GM12878 (cell line): Measurements from ENCODE around the gene SLCO3A1. TPM values are rescaled to one million over a fixed set of nuclear protein-coding genes. Genes with fewer than 3 reads are reported as not detected.

ENCODE experiments used
- ATAC-seq: fragments of 200-7000 bp; cut with Tn5 transposase; 3 replicates; pipeline ENCODE4 v1.9.1; 2020; ENCODE audit warnings: mild to moderate bottlenecking, moderate library complexity
- BruUV-seq: library from RNA; stranded (reverse); fragments of 400-500 nt; replicated peaks from 2 replicates; lab custom pipeline; 2021; lab: Mats Ljungman, UMichigan
- CTCF ChIA-PET: fragments of 300-600 bp; sonication (Branson Sonifier 250); formaldehyde crosslinking; extraction: SDS; loops from one replicate; lab custom pipeline; 2021; ENCODE audit warnings: inconsistent platforms; lab: Yijun Ruan, JAX
- POLR2A ChIA-PET: fragments of 350-600 bp; formaldehyde crosslinking; extraction: SDS; loops from one replicate; lab custom pipeline; 2021; ENCODE audit warnings: inconsistent platforms; lab: Charles Lee
- RAD21 ChIA-PET: fragments of 300-600 bp; sonication (Branson Sonifier 250); formaldehyde crosslinking; loops from one replicate; lab custom pipeline; 2023; ENCODE audit warnings: antibody characterized with exemption; ENCODE audit not compliant: unreplicated experiment; lab: Charles Lee
- SMC1A ChIA-PET: fragments of 300-600 bp; sonication (Branson Sonifier 250); formaldehyde crosslinking; loops from one replicate; lab custom pipeline; 2023; ENCODE audit not compliant: unreplicated experiment, uncharacterized antibody; lab: Charles Lee
- DNase-seq: peaks from one replicate; pipeline ENCODE4 v3.0.0-alpha.2; 2011; ENCODE audit warnings: low read depth, low spot score
- FAIRE-seq: peaks from 3 replicates; lab custom pipeline; 2011; peaks lifted over from hg19 to GRCh38; lab: Jason Lieb, UNC
- H2AFZ ChIP-seq: 2 replicates; pipeline ENCODE4 v1.6.0; 2011; ENCODE audit warnings: low read depth, low read length, control low read depth; ENCODE audit not compliant: control insufficient read depth
- H3K27ac ChIP-seq: 2 replicates; pipeline ENCODE4 v1.5.1; 2011; ENCODE audit warnings: control low read depth; ENCODE audit not compliant: control insufficient read depth, insufficient read depth
- H3K27me3 ChIP-seq, 2 experiments: replicated peaks in 1 of 2; 2 replicates each; pipeline versions ENCODE4 v1.6.0 to v1.6.1; 2011; ENCODE audit warnings: low read length in 1 of 2; ENCODE audit not compliant: control insufficient read depth in 2 of 2, insufficient read depth in 2 of 2
- H3K36me3 ChIP-seq, 2 experiments: 2 replicates each; pipeline ENCODE4 v1.5.1; 2011; ENCODE audit warnings: low read length in 1 of 2; ENCODE audit not compliant: control insufficient read depth in 2 of 2, insufficient read depth in 2 of 2
- H3K4me1 ChIP-seq: 2 replicates; pipeline ENCODE4 v1.6.1; 2011; ENCODE audit warnings: mild to moderate bottlenecking, low read length, moderate library complexity, mixed read lengths; ENCODE audit not compliant: control insufficient read depth, insufficient read depth
- H3K4me2 ChIP-seq: 2 replicates; pipeline ENCODE4 v1.6.0; 2011; ENCODE audit warnings: control low read depth; ENCODE audit not compliant: control insufficient read depth, insufficient read depth
- H3K4me3 ChIP-seq: fragments of 200-600 bp; sonication (generic); 2 replicates; pipeline ENCODE4 v1.5.1; 2016
- H3K79me2 ChIP-seq: 2 replicates; pipeline ENCODE4 v1.6.0; 2011; ENCODE audit warnings: low read length; ENCODE audit not compliant: control insufficient read depth, insufficient read depth
- H3K9ac ChIP-seq: 2 replicates; pipeline ENCODE4 v1.8.0; 2011; ENCODE audit warnings: low read length, control low read depth, mixed read lengths; ENCODE audit not compliant: control insufficient read depth, insufficient read depth
- H3K9me3 ChIP-seq: replicated peaks from 3 replicates; pipeline ENCODE4 v1.5.1; 2011; ENCODE audit warnings: mild to moderate bottlenecking, low read length; ENCODE audit not compliant: control insufficient read depth, insufficient read depth
- H4K20me1 ChIP-seq: 2 replicates; pipeline ENCODE4 v1.6.0; 2011; ENCODE audit not compliant: control insufficient read depth, insufficient read depth
- ESRRA ChIP-seq: IDR thresholded peaks from 2 replicates; pipeline ENCODE4 v1.6.1; 2012; ENCODE audit warnings: mild to moderate bottlenecking, low read length, improper control_type of control experiment
- GATAD2B ChIP-seq: fragments of 450-650 bp; conservative IDR thresholded peaks from 2 replicates; pipeline ENCODE4 v1.6.1; 2017; ENCODE audit warnings: low read depth, mild to moderate bottlenecking, moderate library complexity
- HCFC1 ChIP-seq: fragments of 150-350 bp; IDR thresholded peaks from 2 replicates; pipeline ENCODE4 v1.6.1; 2014; ENCODE audit warnings: low read length
- RUNX3 ChIP-seq: IDR thresholded peaks from 2 replicates; pipeline ENCODE4 v1.6.1; 2012; ENCODE audit warnings: low read length, inconsistent platforms
- SIN3A ChIP-seq: IDR thresholded peaks from 2 replicates; pipeline ENCODE4 v1.6.1; 2012; ENCODE audit warnings: low read depth, low read length, improper control_type of control experiment
- SMC3 ChIP-seq: IDR thresholded peaks from 2 replicates; pipeline ENCODE4 v1.6.1; 2011; ENCODE audit warnings: low read length, improper control_type of control experiment, borderline replicate concordance
- SPI1 ChIP-seq: IDR thresholded peaks from 2 replicates; pipeline ENCODE4 v1.6.1; 2011; ENCODE audit warnings: low read depth, mild to moderate bottlenecking, low read length, moderate library complexity, borderline replicate concordance; ENCODE audit not compliant: insufficient read depth
- ZNF217 ChIP-seq: fragments of 450-650 bp; IDR thresholded peaks from 2 replicates; pipeline ENCODE4 v1.6.1; 2017; ENCODE audit warnings: antibody characterized with exemption, mild to moderate bottlenecking
- WGBS: methylation state at CpG from one replicate; pipeline ENCODE4 v1.1.6; 2016; ENCODE audit warnings: low lambda C conversion rate; ENCODE audit not compliant: insufficient replicate concordance, insufficient coverage; ENCODE audit errors: missing lambda C conversion rate; 5-methylcytosine and 5-hydroxymethylcytosine counted together
- in situ Hi-C: fragments of 300-500 bp; cut with MboI; formaldehyde crosslinking; loops from 9 replicates; pipeline ENCODE4 v1.14.3; 2018; ENCODE audit warnings: mixed read lengths
- intact Hi-C: fragments of 100-400 bp; cut with micrococcal nuclease; formaldehyde crosslinking; loops from one replicate; pipeline ENCODE4 v1.14.2; 2022; ENCODE audit not compliant: unreplicated experiment
- polyA plus RNA-seq, 11 experiments: library from polyadenylated mRNA; depleted of rRNA in 4 of 11; unstranded in 6 of 11; stranded (reverse) in 5 of 11; fragments of >200 nt; fragmentation: Nextera tagmentation in 4 of 11; fragmentation: Illumina TruSeq in 1 of 11; extraction: Ambion mirVana in 4 of 11; extraction: Trizol in 1 of 11; gene quantifications; 1 replicate in 1 of 11; 2 replicates in 10 of 11; pipeline versions ENCODE4 v1.2.1 to v1.2.3, GENCODE V29; 2011 to 2016; ENCODE audit warnings: inconsistent platforms in 2 of 11, missing spikeins in 2 of 11, low read depth in 1 of 11
- total RNA-seq, 4 experiments: library from RNA; depleted of rRNA in 3 of 4; stranded (reverse); fragments of >200 nt in 3 of 4; fragmentation: Illumina TruSeq in 1 of 4; extraction: Trizol in 1 of 4; gene quantifications; 2 replicates each; pipeline versions ENCODE4 v1.2.1 to v1.2.3, GENCODE V29; 2013 to 2021
- TF ChIP-seq, protein P1 (sequence below): IDR thresholded peaks from 2 replicates; pipeline ENCODE4 v1.6.1; 2012; ENCODE audit warnings: low read depth, low read length, improper control_type of control experiment
- TF ChIP-seq, protein P2 (sequence below): fragments of 450-650 bp; IDR thresholded peaks from 2 replicates; pipeline ENCODE4 v1.6.1; 2014; ENCODE audit warnings: mild to moderate bottlenecking

Gene SLCO3A1
- total and polyA plus RNA-seq, 10 of the 15 experiments (the other 5 are each of a cell fraction or from before 2014, with no cell fraction given): 0.05 to 5.9 (median 0.31) TPM

GRCh38 chr15:91861223-91861622 is 7.7 kb downstream of the SLCO3A1 start (continued):
- TF ChIP-seq SPI1: peak; percentile 72; the same call in 1 of the 2 replicates
- 0 out of 2 replicates have a peak, but pooled peaks have one; percentile 13 for TF ChIP-seq RUNX3

GRCh38 chr15:91862891-91863504 is 9.5 kb downstream of the SLCO3A1 start:
- Histone ChIP-seq H3K4me1 (peaks cover under 1% of the 10 kb centered on the region; the same call in 1 of the 2 replicates), H2AFZ (no peak overlapping the region), H3K27ac (no peak overlapping the region), H3K27me3 (no peaks in the 10 kb centered on the region), H3K79me2 (no peaks in the 10 kb centered on the region), H3K9me3 (no peaks in the 10 kb centered on the region), H3K9ac (no peak overlapping the region), H3K36me3 (no peaks in the 10 kb centered on the region), H4K20me1 (no peaks in the 10 kb centered on the region), H3K4me2 (no peak overlapping the region), H3K4me3 (no peak overlapping the region)
- ATAC-seq (no peak), DNase-seq (no peak), FAIRE-seq (no peak)
- WGBS: 18% methylated on average over 5 of the region's 5 CpGs
- TF ChIP-seq SIN3A: no peak
- no peak for TF ChIP-seq HCFC1
- no peak for TF ChIP-seq SMC3
- TF ChIP-seq, protein P1, sequence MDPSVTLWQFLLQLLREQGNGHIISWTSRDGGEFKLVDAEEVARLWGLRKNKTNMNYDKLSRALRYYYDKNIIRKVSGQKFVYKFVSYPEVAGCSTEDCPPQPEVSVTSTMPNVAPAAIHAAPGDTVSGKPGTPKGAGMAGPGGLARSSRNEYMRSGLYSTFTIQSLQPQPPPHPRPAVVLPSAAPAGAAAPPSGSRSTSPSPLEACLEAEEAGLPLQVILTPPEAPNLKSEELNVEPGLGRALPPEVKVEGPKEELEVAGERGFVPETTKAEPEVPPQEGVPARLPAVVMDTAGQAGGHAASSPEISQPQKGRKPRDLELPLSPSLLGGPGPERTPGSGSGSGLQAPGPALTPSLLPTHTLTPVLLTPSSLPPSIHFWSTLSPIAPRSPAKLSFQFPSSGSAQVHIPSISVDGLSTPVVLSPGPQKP: no peak
- TF ChIP-seq, protein P2, sequence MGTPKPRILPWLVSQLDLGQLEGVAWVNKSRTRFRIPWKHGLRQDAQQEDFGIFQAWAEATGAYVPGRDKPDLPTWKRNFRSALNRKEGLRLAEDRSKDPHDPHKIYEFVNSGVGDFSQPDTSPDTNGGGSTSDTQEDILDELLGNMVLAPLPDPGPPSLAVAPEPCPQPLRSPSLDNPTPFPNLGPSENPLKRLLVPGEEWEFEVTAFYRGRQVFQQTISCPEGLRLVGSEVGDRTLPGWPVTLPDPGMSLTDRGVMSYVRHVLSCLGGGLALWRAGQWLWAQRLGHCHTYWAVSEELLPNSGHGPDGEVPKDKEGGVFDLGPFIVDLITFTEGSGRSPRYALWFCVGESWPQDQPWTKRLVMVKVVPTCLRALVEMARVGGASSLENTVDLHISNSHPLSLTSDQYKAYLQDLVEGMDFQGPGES: no peak
- TF ChIP-seq ESRRA: no peak
- TF ChIP-seq ZNF217: no peak
- TF ChIP-seq GATAD2B: no peak
- RAD21 ChIA-PET: no interaction called here
- CTCF ChIA-PET: interaction anchor here (0.6 to 1.7 kb wide), 4 partner anchors 12 to 391 kb away, joined by 3 to 5 read pairs (median 4); no protein-coding TSS in a partner anchor
- intact Hi-C loops: no loop called here
- in situ Hi-C loops: no loop called here
- no TSS peak for BruUV-seq
- POLR2A ChIA-PET: no interaction called here
- SMC1A ChIA-PET: interaction anchor here (0.6 to 2.1 kb wide), 2 partner anchors 13 to 1012 kb away, joined by 3 to 6 read pairs; no protein-coding TSS in a partner anchor
